Astrocyte (in vitro differentiated cells and primary cell): Measurements from ENCODE around the gene IGF2R. TPM values are rescaled to one million over a fixed set of nuclear protein-coding genes. Genes with fewer than 3 reads are reported as not detected.

Experiments
- DNase-seq: peaks from one replicate; pipeline ENCODE4 v3.0.0-alpha.2; 2010; ENCODE audit warnings: low read depth
- FAIRE-seq: peaks from 2 replicates; lab custom pipeline; 2011; peaks lifted over from hg19 to GRCh38; lab: Jason Lieb, UNC
- H2AFZ ChIP-seq: 2 replicates; pipeline ENCODE4 v1.6.0; 2012; ENCODE audit warnings: low read depth, low read length, inconsistent platforms
- H3K27ac ChIP-seq: 2 replicates; pipeline ENCODE4 v1.5.1; 2011; ENCODE audit warnings: low read depth, low read length, inconsistent platforms
- H3K27me3 ChIP-seq: 2 replicates; pipeline ENCODE4 v1.6.0; 2011; ENCODE audit warnings: low read length, inconsistent platforms; ENCODE audit not compliant: insufficient read depth
- H3K36me3 ChIP-seq: 2 replicates; pipeline ENCODE4 v1.5.1; 2011; ENCODE audit warnings: low read length, inconsistent platforms; ENCODE audit not compliant: insufficient read depth
- H3K4me1 ChIP-seq: 2 replicates; pipeline ENCODE4 v1.5.1; 2011; ENCODE audit warnings: low read length, inconsistent platforms; ENCODE audit not compliant: insufficient read depth
- H3K4me2 ChIP-seq: 2 replicates; pipeline ENCODE4 v1.6.0; 2012; ENCODE audit warnings: low read length, inconsistent platforms
- H3K4me3 ChIP-seq: 2 replicates; pipeline ENCODE4 v1.5.1; 2011; ENCODE audit warnings: low read depth, mild to moderate bottlenecking, low read length, inconsistent platforms; ENCODE audit not compliant: insufficient read depth
- H3K79me2 ChIP-seq: 2 replicates; pipeline ENCODE4 v1.6.0; 2012; ENCODE audit warnings: mild to moderate bottlenecking, low read length, inconsistent platforms; ENCODE audit not compliant: insufficient read depth
- H3K9ac ChIP-seq: 2 replicates; pipeline ENCODE4 v1.6.0; 2012; ENCODE audit warnings: mild to moderate bottlenecking, low read length, inconsistent platforms
- H3K9me3 ChIP-seq: 2 replicates; pipeline ENCODE4 v1.5.1; 2012; ENCODE audit warnings: low read depth, mild to moderate bottlenecking, low read length, inconsistent platforms; ENCODE audit not compliant: insufficient read depth
- H4K20me1 ChIP-seq: 2 replicates; pipeline ENCODE4 v1.6.0; 2012; ENCODE audit warnings: low read length, inconsistent platforms; ENCODE audit not compliant: insufficient read depth
- H3K27ac Mint-ChIP-seq: one replicate; pipeline ENCODE4 v1.8.0; 2021; ENCODE audit warnings: mild to moderate bottlenecking, mixed read lengths; ENCODE audit not compliant: unreplicated experiment
- H3K27me3 Mint-ChIP-seq: one replicate; pipeline ENCODE4 v1.8.0; 2021; ENCODE audit warnings: low read depth, mixed read lengths; ENCODE audit not compliant: unreplicated experiment
- H3K36me3 Mint-ChIP-seq: one replicate; pipeline ENCODE4 v1.8.0; 2021; ENCODE audit warnings: low read depth, mixed read lengths; ENCODE audit not compliant: unreplicated experiment
- H3K4me1 Mint-ChIP-seq: one replicate; pipeline ENCODE4 v1.8.0; 2021; ENCODE audit warnings: low read depth, mixed read lengths; ENCODE audit not compliant: unreplicated experiment
- H3K4me3 Mint-ChIP-seq: one replicate; pipeline ENCODE4 v1.8.0; 2021; ENCODE audit warnings: mild to moderate bottlenecking, moderate library complexity, mixed read lengths; ENCODE audit not compliant: unreplicated experiment
- H3K9me3 Mint-ChIP-seq: one replicate; pipeline ENCODE4 v1.8.0; 2021; ENCODE audit warnings: mild to moderate bottlenecking, mixed read lengths; ENCODE audit not compliant: unreplicated experiment
- EZH2 ChIP-seq: IDR thresholded peaks from 2 replicates; pipeline ENCODE4 v1.6.1; 2012; ENCODE audit warnings: mild to moderate bottlenecking, low read length, inconsistent platforms; ENCODE audit not compliant: insufficient read depth
- total RNA-seq: library from RNA; stranded (reverse); gene quantifications from 2 replicates; pipeline ENCODE4 v1.2.1, GENCODE V29; 2021
- TF ChIP-seq, protein P1 (sequence below): IDR thresholded peaks from 2 replicates; pipeline ENCODE4 v1.5.1; 2011; ENCODE audit warnings: low read depth, mild to moderate bottlenecking, inconsistent platforms, low read length, moderate library complexity; ENCODE audit not compliant: insufficient read depth

The IGF2R gene
- total RNA-seq, 1 donor from 2014 or later: 173 TPM

DNA sequence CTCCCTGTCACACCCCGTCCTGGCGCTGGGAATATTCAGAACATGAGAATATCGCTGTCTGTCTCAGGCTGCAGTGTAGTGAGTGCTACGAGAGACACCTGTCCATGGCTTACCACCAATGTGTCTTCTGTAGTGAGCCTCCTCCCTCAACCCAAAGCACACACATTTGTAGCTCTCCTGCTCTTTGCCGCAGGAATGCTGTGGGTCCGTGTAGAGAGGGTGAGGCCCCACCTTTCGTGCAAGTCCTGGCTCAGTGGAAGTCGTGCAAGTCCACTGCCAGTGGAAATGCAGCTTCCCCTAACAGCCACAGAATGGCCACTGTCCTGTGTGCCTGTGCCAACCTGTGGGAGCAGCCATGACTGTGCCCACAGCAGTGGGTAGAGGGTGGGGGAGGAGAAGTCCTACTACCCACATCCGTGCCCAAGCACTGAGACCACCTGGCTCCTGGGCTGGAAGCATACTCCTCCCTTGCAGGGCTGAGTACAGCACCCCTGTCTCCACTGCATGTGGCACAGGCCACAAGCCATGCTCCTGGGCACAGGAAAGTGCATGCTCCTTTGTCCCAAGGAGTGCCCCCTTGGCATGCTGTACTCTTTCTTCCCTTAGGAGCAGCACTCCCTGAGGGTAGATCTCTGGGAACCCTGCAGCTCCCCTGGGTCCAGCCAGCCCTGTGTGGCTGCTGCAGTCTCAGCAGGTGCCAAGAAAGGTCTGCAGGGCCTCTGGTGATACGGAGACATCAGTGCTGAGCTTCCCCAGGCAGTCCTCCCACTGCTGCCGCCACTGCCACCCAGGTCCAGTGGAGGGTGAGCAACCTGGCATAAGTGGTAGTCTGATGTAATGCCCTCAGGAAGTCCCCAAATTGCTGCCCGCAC lies 28.0 kb downstream of the IGF2R start:
- Histone ChIP-seq H3K27me3 (no peaks in the 10 kb centered on the region), H3K4me2 (no peak overlapping the region), H3K27ac (no peak overlapping the region), H3K9ac (no peak overlapping the region), H3K79me2 (peaks cover 99% of the 10 kb centered on the region), H2AFZ (no peak overlapping the region), H4K20me1 (peaks cover 91% of the 10 kb centered on the region), H3K4me3 (no peak overlapping the region), H3K36me3 (peaks cover 4% of the 10 kb centered on the region), H3K4me1 (no peaks in the 10 kb centered on the region), H3K9me3 (no peaks in the 10 kb centered on the region)
- DNase-seq (no peak), FAIRE-seq (no peak)
- Mint-ChIP-seq H3K27ac (no peak overlapping the region), H3K9me3 (peaks cover 2% of the 10 kb centered on the region), H3K4me3 (no peak overlapping the region), H3K4me1 (peaks cover 19% of the 10 kb centered on the region), H3K36me3 (peaks cover 27% of the 10 kb centered on the region), H3K27me3 (no peaks in the 10 kb centered on the region)
- TF ChIP-seq EZH2: no peak
- TF ChIP-seq, protein P1, sequence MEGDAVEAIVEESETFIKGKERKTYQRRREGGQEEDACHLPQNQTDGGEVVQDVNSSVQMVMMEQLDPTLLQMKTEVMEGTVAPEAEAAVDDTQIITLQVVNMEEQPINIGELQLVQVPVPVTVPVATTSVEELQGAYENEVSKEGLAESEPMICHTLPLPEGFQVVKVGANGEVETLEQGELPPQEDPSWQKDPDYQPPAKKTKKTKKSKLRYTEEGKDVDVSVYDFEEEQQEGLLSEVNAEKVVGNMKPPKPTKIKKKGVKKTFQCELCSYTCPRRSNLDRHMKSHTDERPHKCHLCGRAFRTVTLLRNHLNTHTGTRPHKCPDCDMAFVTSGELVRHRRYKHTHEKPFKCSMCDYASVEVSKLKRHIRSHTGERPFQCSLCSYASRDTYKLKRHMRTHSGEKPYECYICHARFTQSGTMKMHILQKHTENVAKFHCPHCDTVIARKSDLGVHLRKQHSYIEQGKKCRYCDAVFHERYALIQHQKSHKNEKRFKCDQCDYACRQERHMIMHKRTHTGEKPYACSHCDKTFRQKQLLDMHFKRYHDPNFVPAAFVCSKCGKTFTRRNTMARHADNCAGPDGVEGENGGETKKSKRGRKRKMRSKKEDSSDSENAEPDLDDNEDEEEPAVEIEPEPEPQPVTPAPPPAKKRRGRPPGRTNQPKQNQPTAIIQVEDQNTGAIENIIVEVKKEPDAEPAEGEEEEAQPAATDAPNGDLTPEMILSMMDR: no peak

DNA sequence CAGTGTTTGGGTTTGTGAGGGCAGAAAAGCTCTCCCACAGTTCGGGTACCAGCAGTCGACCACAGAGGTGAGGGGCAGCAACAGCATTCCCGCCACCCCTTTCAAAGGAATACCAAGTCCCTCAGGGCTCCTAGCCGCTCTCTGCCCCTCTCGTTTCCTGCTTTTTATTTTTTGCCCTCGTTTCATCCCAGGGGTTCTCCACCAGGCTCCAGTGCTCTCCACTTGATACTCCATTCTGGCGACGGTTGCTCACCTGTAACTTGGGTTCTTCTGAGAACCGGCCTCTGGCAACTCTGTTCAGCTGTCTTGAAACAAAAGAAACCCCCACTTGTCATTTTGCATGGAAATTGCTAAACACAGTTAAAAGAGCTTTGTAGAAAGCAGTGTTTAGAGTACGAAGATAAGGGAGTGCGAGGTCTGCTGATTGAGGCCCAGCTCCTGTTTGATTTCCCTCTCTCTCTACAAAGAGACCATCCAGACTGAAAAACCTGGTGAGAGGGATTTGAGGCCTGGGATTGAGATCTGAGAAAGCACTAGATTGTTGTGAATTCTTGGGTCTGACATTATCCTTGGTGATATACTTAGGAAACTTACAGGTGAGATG lies 28.7 kb downstream of the IGF2R start:
- H3K4me3 Mint-ChIP-seq: no peak overlapping the region
- Histone ChIP-seq H3K27me3 (no peaks in the 10 kb centered on the region), H3K4me1 (no peaks in the 10 kb centered on the region), H3K4me2 (no peak overlapping the region), H3K36me3 (peaks cover 4% of the 10 kb centered on the region), H3K9ac (no peak overlapping the region), H4K20me1 (peaks cover 90% of the 10 kb centered on the region), H3K9me3 (no peaks in the 10 kb centered on the region), H2AFZ (no peak overlapping the region), H3K27ac (no peak overlapping the region), H3K4me3 (no peak overlapping the region), H3K79me2 (peaks cover 99% of the 10 kb centered on the region)
- H3K4me1 Mint-ChIP-seq: peaks cover 17% of the 10 kb centered on the region
- peaks cover 24% of the 10 kb centered on the region for H3K36me3 Mint-ChIP-seq
- no peaks in the 10 kb centered on the region for H3K27me3 Mint-ChIP-seq
- FAIRE-seq: no peak
- TF ChIP-seq, protein P1: no peak
- no peak for TF ChIP-seq EZH2
- no peak for DNase-seq
- H3K27ac Mint-ChIP-seq: no peak overlapping the region
- H3K9me3 Mint-ChIP-seq: no peaks in the 10 kb centered on the region
